B cell (primary cell): Measurements from ENCODE around the gene GCNT4. TPM values are rescaled to one million over a fixed set of nuclear protein-coding genes. Genes with fewer than 3 reads are reported as not detected.

Experiments used
- ATAC-seq: fragments of 200-7000 bp; cut with Tn5 transposase; one replicate; pipeline ENCODE4 v1.10.0; 2021; ENCODE audit warnings: low read depth, mild to moderate bottlenecking, moderate number of reproducible peaks, moderate library complexity
- CTCF ChIA-PET: fragments of 350-600 bp; sonication (Branson Sonifier 250); formaldehyde crosslinking; loops from one replicate; lab custom pipeline; 2021; ENCODE audit warnings: antibody characterized with exemption, inconsistent platforms; lab: Charles Lee
- POLR2A ChIA-PET: fragments of 350-600 bp; sonication (Branson Sonifier 250); formaldehyde crosslinking; loops from one replicate; lab custom pipeline; 2021; ENCODE audit warnings: antibody characterized with exemption; lab: Charles Lee
- DNase-seq: peaks from one replicate; pipeline ENCODE4 v3.0.0; 2013
- H2AFZ ChIP-seq: 2 replicates; pipeline ENCODE4 v1.6.1; 2012; ENCODE audit warnings: mild to moderate bottlenecking, low read depth, low read length; ENCODE audit not compliant: insufficient read depth, poor library complexity, severe bottlenecking
- H3K27ac ChIP-seq, 2 donors: 1 replicate in 1 of 2; 2 replicates in 1 of 2; pipeline ENCODE4 v1.5.1; 2012 to 2013; ENCODE audit warnings: low read length in 2 of 2, mild to moderate bottlenecking in 2 of 2, moderate library complexity in 1 of 2
- H3K27me3 ChIP-seq, 4 experiments: fragments of 200-600 bp in 1 of 4; sonication (generic) in 1 of 4; replicated peaks in 1 of 4; 1 replicate in 2 of 4; 2 replicates in 2 of 4; pipeline versions ENCODE4 v1.6.1 to v1.7.0; 2013 to 2016; ENCODE audit warnings: low read length in 3 of 4, mild to moderate bottlenecking in 2 of 4, mixed read lengths in 1 of 4, moderate library complexity in 1 of 4; ENCODE audit not compliant: insufficient read depth in 4 of 4, control insufficient read depth in 3 of 4; ENCODE audit errors: control extremely low read depth in 1 of 4
- H3K36me3 ChIP-seq, 2 experiments: replicated peaks in 1 of 2; 1 replicate in 1 of 2; 2 replicates in 1 of 2; pipeline versions ENCODE4 v1.6.1 to v1.7.1; 2013; ENCODE audit warnings: low read length in 1 of 2; ENCODE audit not compliant: insufficient read depth in 2 of 2, control insufficient read depth in 1 of 2; ENCODE audit errors: control extremely low read depth in 1 of 2, extremely low read depth in 1 of 2
- H3K4me1 ChIP-seq, 2 donors: fragments of 200-600 bp in 1 of 2; sonication (generic) in 1 of 2; 1 replicate in 1 of 2; 2 replicates in 1 of 2; pipeline versions ENCODE4 v1.5.1 to v1.6.1; 2013 to 2017; ENCODE audit warnings: low read length in 2 of 2; ENCODE audit not compliant: control insufficient read depth in 2 of 2, insufficient read depth in 2 of 2
- H3K4me2 ChIP-seq: replicated peaks from 2 replicates; pipeline ENCODE3; 2012; ENCODE audit warnings: mild to moderate bottlenecking, low read depth, low read length; ENCODE audit not compliant: poor library complexity, severe bottlenecking
- H3K4me3 ChIP-seq, 5 experiments: fragments of 200-600 bp in 1 of 5; sonication (generic) in 1 of 5; 1 replicate in 3 of 5; 2 replicates in 2 of 5; pipeline versions ENCODE4 v1.5.1 to v1.7.0; 2011 to 2016; ENCODE audit warnings: low read length in 4 of 5, mild to moderate bottlenecking in 4 of 5, low read depth in 2 of 5, control low read depth in 1 of 5, moderate library complexity in 1 of 5; ENCODE audit not compliant: insufficient read depth in 1 of 5; ENCODE audit errors: control extremely low read depth in 1 of 5, extremely low read depth in 1 of 5
- H3K79me2 ChIP-seq: fragments of 200-600 bp; sonication (generic); one replicate; pipeline ENCODE4 v1.6.0; 2016; ENCODE audit warnings: low read length; ENCODE audit not compliant: control insufficient read depth, insufficient read depth
- H3K9ac ChIP-seq: fragments of 200-600 bp; sonication (generic); 2 replicates; pipeline ENCODE4 v1.6.1; 2017; ENCODE audit warnings: mild to moderate bottlenecking, low read length, moderate library complexity
- H3K9me3 ChIP-seq, 3 donors: one replicate each; pipeline versions ENCODE4 v1.6.1 to v1.7.1; 2013; ENCODE audit warnings: low read length in 2 of 3; ENCODE audit not compliant: control insufficient read depth in 2 of 3, insufficient read depth in 1 of 3; ENCODE audit errors: control extremely low read depth in 1 of 3
- H4K20me1 ChIP-seq: 2 replicates; pipeline ENCODE4 v1.6.0; 2012; ENCODE audit warnings: mild to moderate bottlenecking, low read length; ENCODE audit not compliant: insufficient read depth, control insufficient read depth, poor library complexity, severe bottlenecking
- H3K27ac Mint-ChIP-seq: one replicate; pipeline ENCODE4 v1.8.0; 2021; ENCODE audit warnings: mixed read lengths
- H3K27me3 Mint-ChIP-seq: one replicate; pipeline ENCODE4 v1.8.0; 2021; ENCODE audit warnings: mixed read lengths
- H3K4me1 Mint-ChIP-seq: one replicate; pipeline ENCODE4 v1.8.0; 2021; ENCODE audit warnings: mixed read lengths
- H3K4me3 Mint-ChIP-seq: one replicate; pipeline ENCODE4 v1.8.0; 2021; ENCODE audit warnings: mixed read lengths
- H3K9me3 Mint-ChIP-seq: one replicate; pipeline ENCODE4 v1.8.0; 2022; ENCODE audit warnings: mixed read lengths; ENCODE audit not compliant: insufficient read depth
- EZH2 ChIP-seq: IDR thresholded peaks from 2 replicates; pipeline ENCODE4 v1.6.1; 2012; ENCODE audit warnings: borderline replicate concordance, low read depth, mild to moderate bottlenecking, moderate library complexity, low read length; ENCODE audit not compliant: insufficient read depth, poor library complexity, severe bottlenecking
- WGBS: methylation state at CpG from one replicate; pipeline ENCODE4 v1.1.5; 2013; ENCODE audit warnings: missing lambda C conversion rate; ENCODE audit not compliant: insufficient coverage; 5-methylcytosine and 5-hydroxymethylcytosine counted together
- intact Hi-C: fragments of 100-400 bp; cut with micrococcal nuclease; formaldehyde crosslinking; loops from one replicate; pipeline ENCODE4 v1.10.0; 2022
- polyA plus RNA-seq: library from polyadenylated mRNA; depleted of rRNA; stranded (reverse); fragments of >200 nt; gene quantifications from 2 replicates; pipeline ENCODE4 v1.2.3, GENCODE V29; 2012
- total RNA-seq, 2 donors: library from RNA; stranded (reverse); fragments of 120-200 nt in 1 of 2; gene quantifications; 1 replicate in 1 of 2; 2 replicates in 1 of 2; pipeline versions ENCODE4 v1.2.3 to v1.2.4, GENCODE V29; 2013 to 2022
- TF ChIP-seq, protein P1 (sequence below): fragments of 200-600 bp; IDR thresholded peaks from one replicate; pipeline ENCODE4 v1.8.0; 2022; ENCODE audit warnings: antibody characterized with exemption, mild to moderate bottlenecking

Gene GCNT4
- total and polyA plus RNA-seq, 2 donors (not counting 1 experiment from before 2014, with no cell fraction given), result 0.01 TPM; not detected in 1

DNA sequence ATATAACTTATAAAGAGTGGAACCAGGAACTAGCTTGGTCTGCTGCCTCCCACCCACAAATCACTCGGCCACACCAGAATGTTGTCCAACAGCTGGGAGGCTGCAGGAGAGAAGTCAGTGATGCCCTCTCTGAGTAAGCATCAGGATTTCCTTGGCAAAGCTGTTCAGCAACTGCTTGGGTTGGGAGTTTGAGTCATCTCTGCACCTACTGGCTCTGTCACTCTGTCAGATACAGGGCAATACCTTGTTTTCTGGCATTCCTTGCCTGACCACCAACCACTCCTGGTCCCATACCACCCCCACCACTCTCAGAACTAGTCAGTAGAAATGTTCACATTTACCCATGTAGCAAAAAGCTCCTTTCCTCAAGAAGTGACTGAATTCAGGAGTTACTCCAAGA is 36.8 kb upstream of the GCNT4 start:
- intact Hi-C loops, result no loop called here
- Mint-ChIP-seq H3K9me3 (no peaks in the 10 kb centered on the region), H3K27ac (no peak overlapping the region), H3K4me3 (no peak overlapping the region), H3K27me3 (peaks cover 26% of the 10 kb centered on the region), H3K4me1 (no peaks in the 10 kb centered on the region)
- no peaks in the 10 kb centered on the region for H4K20me1 ChIP-seq
- H3K4me2 ChIP-seq, result no peak overlapping the region
- WGBS, result 100% methylated on average over 1 of the region's 1 CpG
- H3K36me3 ChIP-seq, result no peaks in the 10 kb centered on the region
- no peaks in the 10 kb centered on the region for H3K9me3 ChIP-seq
- ChIA-PET POLR2A (no interaction called here), CTCF (interaction anchor here (0.6 kb wide), 1 partner anchor 1452 kb away, joined by 5 read pairs; no protein-coding TSS in a partner anchor)
- no peak overlapping the region for H3K27ac ChIP-seq
- no peak for ATAC-seq
- no peak for DNase-seq
- peaks cover 0 to 5% (median 0%) of the 10 kb centered on the region in 4 experiments for H3K27me3 ChIP-seq
- TF ChIP-seq, protein P1, sequence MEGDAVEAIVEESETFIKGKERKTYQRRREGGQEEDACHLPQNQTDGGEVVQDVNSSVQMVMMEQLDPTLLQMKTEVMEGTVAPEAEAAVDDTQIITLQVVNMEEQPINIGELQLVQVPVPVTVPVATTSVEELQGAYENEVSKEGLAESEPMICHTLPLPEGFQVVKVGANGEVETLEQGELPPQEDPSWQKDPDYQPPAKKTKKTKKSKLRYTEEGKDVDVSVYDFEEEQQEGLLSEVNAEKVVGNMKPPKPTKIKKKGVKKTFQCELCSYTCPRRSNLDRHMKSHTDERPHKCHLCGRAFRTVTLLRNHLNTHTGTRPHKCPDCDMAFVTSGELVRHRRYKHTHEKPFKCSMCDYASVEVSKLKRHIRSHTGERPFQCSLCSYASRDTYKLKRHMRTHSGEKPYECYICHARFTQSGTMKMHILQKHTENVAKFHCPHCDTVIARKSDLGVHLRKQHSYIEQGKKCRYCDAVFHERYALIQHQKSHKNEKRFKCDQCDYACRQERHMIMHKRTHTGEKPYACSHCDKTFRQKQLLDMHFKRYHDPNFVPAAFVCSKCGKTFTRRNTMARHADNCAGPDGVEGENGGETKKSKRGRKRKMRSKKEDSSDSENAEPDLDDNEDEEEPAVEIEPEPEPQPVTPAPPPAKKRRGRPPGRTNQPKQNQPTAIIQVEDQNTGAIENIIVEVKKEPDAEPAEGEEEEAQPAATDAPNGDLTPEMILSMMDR, result no peak
- TF ChIP-seq EZH2, result no peak
- no peak overlapping the region for H2AFZ ChIP-seq
- no peaks in the 10 kb centered on the region for H3K79me2 ChIP-seq
- H3K4me1 ChIP-seq, result no peaks in the 10 kb centered on the region
- no peak overlapping the region for H3K9ac ChIP-seq
- H3K4me3 ChIP-seq, result no peak overlapping the region

DNA sequence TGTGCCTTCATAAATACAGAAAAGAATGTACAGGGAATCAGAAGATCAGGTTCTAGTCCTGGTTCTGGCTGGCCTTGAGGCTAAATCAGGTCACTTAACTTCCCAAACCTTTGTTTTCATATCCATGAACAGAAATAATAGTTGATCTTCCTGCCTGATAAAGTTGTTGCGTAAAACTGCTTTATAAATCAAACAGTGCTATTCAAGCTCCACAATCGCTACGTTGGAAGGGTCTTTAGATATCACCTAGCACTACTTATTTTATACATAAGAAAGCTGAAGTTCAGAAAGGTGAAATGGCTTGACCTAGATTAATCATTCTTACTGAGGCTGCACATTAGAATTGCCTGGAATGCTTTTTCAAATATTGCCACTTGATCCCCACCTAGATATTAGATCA is 36.3 kb upstream of the GCNT4 start:
- no peak overlapping the region for H3K4me3 Mint-ChIP-seq
- Histone ChIP-seq H2AFZ (no peak overlapping the region), H3K4me2 (no peak overlapping the region), H3K27me3 (peaks cover 0 to 5% (median 0%) of the 10 kb centered on the region in 4 experiments), H3K79me2 (no peaks in the 10 kb centered on the region), H3K9me3 (no peaks in the 10 kb centered on the region), H3K4me3 (no peak overlapping the region), H3K9ac (no peak overlapping the region), H3K36me3 (no peaks in the 10 kb centered on the region), H4K20me1 (no peaks in the 10 kb centered on the region), H3K27ac (no peak overlapping the region), H3K4me1 (no peaks in the 10 kb centered on the region)
- intact Hi-C loops, result no loop called here
- POLR2A ChIA-PET, result no interaction called here
- ATAC-seq, result no peak
- H3K27ac Mint-ChIP-seq, result no peak overlapping the region
- WGBS, result no CpG with 5 or more reads among the region's 3 CpGs
- H3K4me1 Mint-ChIP-seq, result no peaks in the 10 kb centered on the region
- TF ChIP-seq EZH2, result no peak
- TF ChIP-seq, protein P1, result no peak
- no peak for DNase-seq
- peaks cover 26% of the 10 kb centered on the region for H3K27me3 Mint-ChIP-seq
- CTCF ChIA-PET, result no interaction called here
- H3K9me3 Mint-ChIP-seq, result no peaks in the 10 kb centered on the region
